Measurements from ENCODE around the gene TRIO.
"Not testable (repeated sequence)": the region's sequence is repeated elsewhere in the genome, so short reads cannot be mapped to it uniquely, and the experiment has no call there.

The TRIO gene

GRCh38 chr5:14415024-14415697, 272.0 kb downstream of the TRIO start:
- no peak for DNase-seq (ENCODE audit: low read depth)

GRCh38 chr5:14415698-14416074, 272.5 kb downstream of the TRIO start:
- no peak for DNase-seq (ENCODE audit: low read depth)

GRCh38 chr5:14416621-14417275, 273.6 kb downstream of the TRIO start:
- DNase-seq (ENCODE audit: low read depth) = no peak

- DNase-seq (ENCODE audit: low read depth) = no peak
These were observed 274.2 kb downstream of the TRIO start for GRCh38 chr5:14417276-14417730.

- no peak for DNase-seq (ENCODE audit: low read depth)
These were observed 274.9 kb downstream of the TRIO start for GRCh38 chr5:14417792-14418765.

- DNase-seq (ENCODE audit: low read depth) = no peak
These were observed 276.5 kb downstream of the TRIO start for GRCh38 chr5:14419686-14420085.

- DNase-seq (ENCODE audit: low read depth) = no peak
These were observed 277.1 kb downstream of the TRIO start for GRCh38 chr5:14420101-14420811.

- DNase-seq (ENCODE audit: low read depth) = no peak
These were observed 278.7 kb downstream of the TRIO start for GRCh38 chr5:14421851-14422250.

- DNase-seq (ENCODE audit: low read depth) = no peak
These were observed 281.0 kb downstream of the TRIO start for GRCh38 chr5:14424011-14424685.

GRCh38 chr5:14425559-14425958, 282.4 kb downstream of the TRIO start:
- no peak for DNase-seq (ENCODE audit: low read depth)

- DNase-seq (ENCODE audit: low read depth) = no peak
These were observed 283.4 kb downstream of the TRIO start for GRCh38 chr5:14426521-14426920.

- DNase-seq (ENCODE audit: low read depth) = no peak
These were observed 285.4 kb downstream of the TRIO start for GRCh38 chr5:14428302-14429081.

GRCh38 chr5:14429101-14430050, 286.2 kb downstream of the TRIO start:
- no peak for DNase-seq (ENCODE audit: low read depth)

- DNase-seq (ENCODE audit: low read depth) = no peak
These were observed 288.4 kb downstream of the TRIO start for GRCh38 chr5:14431534-14431933.

GRCh38 chr5:14432931-14433589, 289.9 kb downstream of the TRIO start:
- no peak for DNase-seq (ENCODE audit: low read depth)

GRCh38 chr5:14435481-14435880, 292.3 kb downstream of the TRIO start:
- no peak for DNase-seq (ENCODE audit: low read depth)

GRCh38 chr5:14436122-14436521, 293.0 kb downstream of the TRIO start:
- not testable (repeated sequence) for DNase-seq (ENCODE audit: low read depth)

GRCh38 chr5:14436801-14437542, 293.8 kb downstream of the TRIO start:
- no peak for DNase-seq (ENCODE audit: low read depth)
